Large intestine (tissue), 1 donor: ENCODE data around the gene SURF2. TPM values are rescaled to one million over a fixed set of nuclear protein-coding genes. Genes with fewer than 3 reads are reported as not detected.

Experiments
- polyA plus RNA-seq: library from polyadenylated mRNA; unstranded; fragments of 120-200 nt; gene quantifications from one replicate; pipeline ENCODE4 v1.2.1, GENCODE V29; 2013

The SURF2 gene
- polyA plus RNA-seq, 1 donor = 16.3 TPM

Other genes starting within 250 kb of the SURF2 start
- gene RALGDS, start 235.3 kb upstream of the SURF2 start, polyA plus RNA-seq = 43.8 TPM
- 8.7 TPM for gene GBGT1, start 192.6 kb upstream of the SURF2 start, polyA plus RNA-seq
- gene OBP2B, start 147.3 kb upstream of the SURF2 start, polyA plus RNA-seq = not detected
- 19.6 TPM for gene ABO, start 81.3 kb upstream of the SURF2 start, polyA plus RNA-seq
- 41.8 TPM for gene SURF6, start 20.4 kb upstream of the SURF2 start, polyA plus RNA-seq
- 20.2 TPM for gene MED22, start 8.4 kb upstream of the SURF2 start, polyA plus RNA-seq
- gene RPL7A, start 8.3 kb upstream of the SURF2 start, polyA plus RNA-seq = 2,688 TPM
- gene SURF1, start 63 bp upstream of the SURF2 start, polyA plus RNA-seq = 32.5 TPM
- 232 TPM for gene SURF4, start 19.5 kb downstream of the SURF2 start, polyA plus RNA-seq
- 2.4 TPM for gene STKLD1, start 19.8 kb downstream of the SURF2 start, polyA plus RNA-seq
- gene REXO4, start 61.5 kb downstream of the SURF2 start, polyA plus RNA-seq = 23.6 TPM
- gene ADAMTS13, start 65.8 kb downstream of the SURF2 start, polyA plus RNA-seq = 10.4 TPM
- gene CACFD1, start 103.4 kb downstream of the SURF2 start, polyA plus RNA-seq = 27.3 TPM
- 1.7 TPM for gene SLC2A6, start 122.5 kb downstream of the SURF2 start, polyA plus RNA-seq
- gene MYMK, start 168.4 kb downstream of the SURF2 start, polyA plus RNA-seq = 0.13 TPM
- 0.69 TPM for gene ADAMTSL2, start 178.2 kb downstream of the SURF2 start, polyA plus RNA-seq